GM12878 (cell line): Measurements from ENCODE around the gene CHRNA9. TPM values are rescaled to one million over a fixed set of nuclear protein-coding genes. Genes with fewer than 3 reads are reported as not detected.

Experiments used
- ATAC-seq: fragments of 200-7000 bp; cut with Tn5 transposase; 3 replicates; pipeline ENCODE4 v1.9.1; 2020; ENCODE audit warnings: mild to moderate bottlenecking, moderate library complexity
- BruUV-seq: library from RNA; stranded (reverse); fragments of 400-500 nt; replicated peaks from 2 replicates; lab custom pipeline; 2021; lab: Mats Ljungman, UMichigan
- CTCF ChIA-PET: fragments of 300-600 bp; sonication (Branson Sonifier 250); formaldehyde crosslinking; extraction: SDS; loops from one replicate; lab custom pipeline; 2021; ENCODE audit warnings: inconsistent platforms; lab: Yijun Ruan, JAX
- POLR2A ChIA-PET: fragments of 350-600 bp; formaldehyde crosslinking; extraction: SDS; loops from one replicate; lab custom pipeline; 2021; ENCODE audit warnings: inconsistent platforms; lab: Charles Lee
- RAD21 ChIA-PET: fragments of 300-600 bp; sonication (Branson Sonifier 250); formaldehyde crosslinking; loops from one replicate; lab custom pipeline; 2023; ENCODE audit warnings: antibody characterized with exemption; ENCODE audit not compliant: unreplicated experiment; lab: Charles Lee
- SMC1A ChIA-PET: fragments of 300-600 bp; sonication (Branson Sonifier 250); formaldehyde crosslinking; loops from one replicate; lab custom pipeline; 2023; ENCODE audit not compliant: unreplicated experiment, uncharacterized antibody; lab: Charles Lee
- DNase-seq: peaks from one replicate; pipeline ENCODE4 v3.0.0-alpha.2; 2011; ENCODE audit warnings: low read depth, low spot score
- FAIRE-seq: peaks from 3 replicates; lab custom pipeline; 2011; peaks lifted over from hg19 to GRCh38; lab: Jason Lieb, UNC
- H2AFZ ChIP-seq: 2 replicates; pipeline ENCODE4 v1.6.0; 2011; ENCODE audit warnings: low read depth, low read length, control low read depth; ENCODE audit not compliant: control insufficient read depth
- H3K27ac ChIP-seq: 2 replicates; pipeline ENCODE4 v1.5.1; 2011; ENCODE audit warnings: control low read depth; ENCODE audit not compliant: control insufficient read depth, insufficient read depth
- H3K27me3 ChIP-seq, 2 experiments: replicated peaks in 1 of 2; 2 replicates each; pipeline versions ENCODE4 v1.6.0 to v1.6.1; 2011; ENCODE audit warnings: low read length in 1 of 2; ENCODE audit not compliant: control insufficient read depth in 2 of 2, insufficient read depth in 2 of 2
- H3K36me3 ChIP-seq, 2 experiments: 2 replicates each; pipeline ENCODE4 v1.5.1; 2011; ENCODE audit warnings: low read length in 1 of 2; ENCODE audit not compliant: control insufficient read depth in 2 of 2, insufficient read depth in 2 of 2
- H3K4me1 ChIP-seq: 2 replicates; pipeline ENCODE4 v1.6.1; 2011; ENCODE audit warnings: mild to moderate bottlenecking, low read length, moderate library complexity, mixed read lengths; ENCODE audit not compliant: control insufficient read depth, insufficient read depth
- H3K4me2 ChIP-seq: 2 replicates; pipeline ENCODE4 v1.6.0; 2011; ENCODE audit warnings: control low read depth; ENCODE audit not compliant: control insufficient read depth, insufficient read depth
- H3K4me3 ChIP-seq: fragments of 200-600 bp; sonication (generic); 2 replicates; pipeline ENCODE4 v1.5.1; 2016
- H3K79me2 ChIP-seq: 2 replicates; pipeline ENCODE4 v1.6.0; 2011; ENCODE audit warnings: low read length; ENCODE audit not compliant: control insufficient read depth, insufficient read depth
- H3K9ac ChIP-seq: 2 replicates; pipeline ENCODE4 v1.8.0; 2011; ENCODE audit warnings: low read length, control low read depth, mixed read lengths; ENCODE audit not compliant: control insufficient read depth, insufficient read depth
- H3K9me3 ChIP-seq: replicated peaks from 3 replicates; pipeline ENCODE4 v1.5.1; 2011; ENCODE audit warnings: mild to moderate bottlenecking, low read length; ENCODE audit not compliant: control insufficient read depth, insufficient read depth
- H4K20me1 ChIP-seq: 2 replicates; pipeline ENCODE4 v1.6.0; 2011; ENCODE audit not compliant: control insufficient read depth, insufficient read depth
- BCL11A ChIP-seq: IDR thresholded peaks from 2 replicates; pipeline ENCODE4 v1.6.1; 2011; ENCODE audit warnings: low read depth, low read length
- BMI1 ChIP-seq: fragments of 450-650 bp; IDR thresholded peaks from 2 replicates; pipeline ENCODE4 v1.6.1; 2016; ENCODE audit warnings: mild to moderate bottlenecking, moderate library complexity, borderline replicate concordance
- DPF2 ChIP-seq: fragments of 450-650 bp; IDR thresholded peaks from 2 replicates; pipeline ENCODE4 v1.6.1; 2017; ENCODE audit warnings: mild to moderate bottlenecking
- EGR1 ChIP-seq, 2 experiments: IDR thresholded peaks; 1 replicate in 1 of 2; 2 replicates in 1 of 2; pipeline ENCODE4 v1.6.1; 2011 to 2012; ENCODE audit warnings: low read depth in 2 of 2, low read length in 2 of 2, borderline replicate concordance in 1 of 2, mild to moderate bottlenecking in 1 of 2, moderate library complexity in 1 of 2
- HDAC6 ChIP-seq: fragments of 200-600 bp; sonication (generic); IDR thresholded peaks from one replicate; pipeline ENCODE4 v1.8.0; 2017; ENCODE audit warnings: antibody characterized with exemption; ENCODE audit not compliant: unreplicated experiment
- IRF4 ChIP-seq: IDR thresholded peaks from 2 replicates; pipeline ENCODE4 v1.6.1; 2011; ENCODE audit warnings: low read depth, low read length
- KAT2A ChIP-seq: conservative IDR thresholded peaks from 2 replicates; pipeline ENCODE4 v1.6.1; 2011; ENCODE audit warnings: low read depth, low read length; ENCODE audit not compliant: control insufficient read depth
- MTA2 ChIP-seq: fragments of 450-650 bp; IDR thresholded peaks from 2 replicates; pipeline ENCODE4 v1.6.1; 2016; ENCODE audit warnings: low read depth, mild to moderate bottlenecking, moderate library complexity
- NBN ChIP-seq: fragments of 450-650 bp; IDR thresholded peaks from 2 replicates; pipeline ENCODE4 v1.6.1; 2016
- PAX5 ChIP-seq: IDR thresholded peaks from 2 replicates; pipeline ENCODE4 v1.6.1; 2011; ENCODE audit warnings: low read depth, low read length, borderline replicate concordance
- TARDBP ChIP-seq: IDR thresholded peaks from 2 replicates; pipeline ENCODE4 v1.6.1; 2016; ENCODE audit warnings: borderline replicate concordance
- YY1 ChIP-seq: IDR thresholded peaks from 2 replicates; pipeline ENCODE4 v1.6.1; 2011; ENCODE audit warnings: low read depth, mild to moderate bottlenecking, low read length
- WGBS: methylation state at CpG from one replicate; pipeline ENCODE4 v1.1.6; 2016; ENCODE audit warnings: low lambda C conversion rate; ENCODE audit not compliant: insufficient replicate concordance, insufficient coverage; ENCODE audit errors: missing lambda C conversion rate; 5-methylcytosine and 5-hydroxymethylcytosine counted together
- in situ Hi-C: fragments of 300-500 bp; cut with MboI; formaldehyde crosslinking; loops from 9 replicates; pipeline ENCODE4 v1.14.3; 2018; ENCODE audit warnings: mixed read lengths
- intact Hi-C: fragments of 100-400 bp; cut with micrococcal nuclease; formaldehyde crosslinking; loops from one replicate; pipeline ENCODE4 v1.14.2; 2022; ENCODE audit not compliant: unreplicated experiment
- polyA plus RNA-seq, 11 experiments: library from polyadenylated mRNA; depleted of rRNA in 4 of 11; unstranded in 6 of 11; stranded (reverse) in 5 of 11; fragments of >200 nt; fragmentation: Nextera tagmentation in 4 of 11; fragmentation: Illumina TruSeq in 1 of 11; extraction: Ambion mirVana in 4 of 11; extraction: Trizol in 1 of 11; gene quantifications; 1 replicate in 1 of 11; 2 replicates in 10 of 11; pipeline versions ENCODE4 v1.2.1 to v1.2.3, GENCODE V29; 2011 to 2016; ENCODE audit warnings: inconsistent platforms in 2 of 11, missing spikeins in 2 of 11, low read depth in 1 of 11
- total RNA-seq, 4 experiments: library from RNA; depleted of rRNA in 3 of 4; stranded (reverse); fragments of >200 nt in 3 of 4; fragmentation: Illumina TruSeq in 1 of 4; extraction: Trizol in 1 of 4; gene quantifications; 2 replicates each; pipeline versions ENCODE4 v1.2.1 to v1.2.3, GENCODE V29; 2013 to 2021
- TF ChIP-seq, protein P1 (sequence below): fragments of 450-650 bp; IDR thresholded peaks from 2 replicates; pipeline ENCODE4 v1.6.1; 2017; ENCODE audit warnings: mild to moderate bottlenecking, low read depth, inconsistent platforms; ENCODE audit not compliant: poor library complexity, severe bottlenecking
- TF ChIP-seq, protein P2 (sequence below): fragments of 450-650 bp; IDR thresholded peaks from 2 replicates; pipeline ENCODE4 v1.6.1; 2017; ENCODE audit warnings: mild to moderate bottlenecking, moderate library complexity
- TF ChIP-seq, protein P3 (sequence below): IDR thresholded peaks from 2 replicates; pipeline ENCODE4 v1.6.1; 2012; ENCODE audit warnings: low read depth, low read length, improper control_type of control experiment
- TF ChIP-seq, protein P4 (sequence below): fragments of 450-650 bp; IDR thresholded peaks from 2 replicates; pipeline ENCODE4 v1.6.1; 2017; ENCODE audit warnings: borderline replicate concordance

The CHRNA9 gene
- total and polyA plus RNA-seq, 10 of the 15 experiments (the other 5 are each of a cell fraction or from before 2014, with no cell fraction given), result 0.05 to 0.09 (median 0.08) TPM; not detected in 7

DNA sequence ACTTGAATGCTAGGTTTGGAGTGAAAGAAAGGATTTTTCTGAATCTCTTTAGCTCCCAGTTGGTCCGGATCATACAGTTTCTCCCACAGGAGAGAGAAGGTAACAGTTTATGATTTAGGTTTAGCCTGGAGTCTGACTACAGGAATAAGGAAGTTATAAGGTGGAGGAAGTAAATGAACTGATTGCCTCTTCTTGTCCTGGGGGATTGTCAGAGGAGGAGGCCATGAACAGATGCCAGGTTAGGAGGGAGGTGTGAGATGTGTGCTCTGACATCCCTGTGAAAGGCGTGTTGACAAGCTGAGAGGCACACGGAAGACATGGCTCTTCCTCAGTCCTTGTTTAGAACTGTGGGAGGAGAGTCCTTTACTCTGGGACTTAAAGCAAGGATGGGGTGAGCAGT, 64.4 kb downstream of the CHRNA9 start:
- DNase-seq, result no peak
- intact Hi-C loops, result no loop called here
- in situ Hi-C loops, result no loop called here
- no peak for FAIRE-seq
- SMC1A ChIA-PET, result interaction anchor here (0.6 to 0.7 kb wide), 3 partner anchors 15 to 495 kb away, joined by 3 read pairs; no protein-coding TSS in a partner anchor
- POLR2A ChIA-PET, result no interaction called here
- Histone ChIP-seq H3K9me3 (no peaks in the 10 kb centered on the region), H3K27me3 (no peaks in the 10 kb centered on the region), H3K79me2 (no peaks in the 10 kb centered on the region), H3K27ac (no peak overlapping the region), H4K20me1 (no peaks in the 10 kb centered on the region), H3K4me1 (no peaks in the 10 kb centered on the region), H2AFZ (no peak overlapping the region), H3K36me3 (no peaks in the 10 kb centered on the region), H3K4me3 (no peak overlapping the region), H3K9ac (no peak overlapping the region), H3K4me2 (no peak overlapping the region)
- 93% methylated on average over 3 of the region's 3 CpGs for WGBS
- no TSS peak for BruUV-seq
- CTCF ChIA-PET, result interaction anchor here (0.6 to 0.8 kb wide), 3 partner anchors 10 to 872 kb away, joined by 3 read pairs; partner anchors contain the start of gene UGDH
- RAD21 ChIA-PET, result no interaction called here
- no peak for ATAC-seq
- TF ChIP-seq, protein P1, sequence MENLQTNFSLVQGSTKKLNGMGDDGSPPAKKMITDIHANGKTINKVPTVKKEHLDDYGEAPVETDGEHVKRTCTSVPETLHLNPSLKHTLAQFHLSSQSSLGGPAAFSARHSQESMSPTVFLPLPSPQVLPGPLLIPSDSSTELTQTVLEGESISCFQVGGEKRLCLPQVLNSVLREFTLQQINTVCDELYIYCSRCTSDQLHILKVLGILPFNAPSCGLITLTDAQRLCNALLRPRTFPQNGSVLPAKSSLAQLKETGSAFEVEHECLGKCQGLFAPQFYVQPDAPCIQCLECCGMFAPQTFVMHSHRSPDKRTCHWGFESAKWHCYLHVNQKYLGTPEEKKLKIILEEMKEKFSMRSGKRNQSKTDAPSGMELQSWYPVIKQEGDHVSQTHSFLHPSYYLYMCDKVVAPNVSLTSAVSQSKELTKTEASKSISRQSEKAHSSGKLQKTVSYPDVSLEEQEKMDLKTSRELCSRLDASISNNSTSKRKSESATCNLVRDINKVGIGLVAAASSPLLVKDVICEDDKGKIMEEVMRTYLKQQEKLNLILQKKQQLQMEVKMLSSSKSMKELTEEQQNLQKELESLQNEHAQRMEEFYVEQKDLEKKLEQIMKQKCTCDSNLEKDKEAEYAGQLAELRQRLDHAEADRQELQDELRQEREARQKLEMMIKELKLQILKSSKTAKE, result no peak
- no peak for TF ChIP-seq HDAC6
- no peak for TF ChIP-seq YY1
- no peak for TF ChIP-seq IRF4
- no peak for TF ChIP-seq MTA2
- TF ChIP-seq, protein P2, sequence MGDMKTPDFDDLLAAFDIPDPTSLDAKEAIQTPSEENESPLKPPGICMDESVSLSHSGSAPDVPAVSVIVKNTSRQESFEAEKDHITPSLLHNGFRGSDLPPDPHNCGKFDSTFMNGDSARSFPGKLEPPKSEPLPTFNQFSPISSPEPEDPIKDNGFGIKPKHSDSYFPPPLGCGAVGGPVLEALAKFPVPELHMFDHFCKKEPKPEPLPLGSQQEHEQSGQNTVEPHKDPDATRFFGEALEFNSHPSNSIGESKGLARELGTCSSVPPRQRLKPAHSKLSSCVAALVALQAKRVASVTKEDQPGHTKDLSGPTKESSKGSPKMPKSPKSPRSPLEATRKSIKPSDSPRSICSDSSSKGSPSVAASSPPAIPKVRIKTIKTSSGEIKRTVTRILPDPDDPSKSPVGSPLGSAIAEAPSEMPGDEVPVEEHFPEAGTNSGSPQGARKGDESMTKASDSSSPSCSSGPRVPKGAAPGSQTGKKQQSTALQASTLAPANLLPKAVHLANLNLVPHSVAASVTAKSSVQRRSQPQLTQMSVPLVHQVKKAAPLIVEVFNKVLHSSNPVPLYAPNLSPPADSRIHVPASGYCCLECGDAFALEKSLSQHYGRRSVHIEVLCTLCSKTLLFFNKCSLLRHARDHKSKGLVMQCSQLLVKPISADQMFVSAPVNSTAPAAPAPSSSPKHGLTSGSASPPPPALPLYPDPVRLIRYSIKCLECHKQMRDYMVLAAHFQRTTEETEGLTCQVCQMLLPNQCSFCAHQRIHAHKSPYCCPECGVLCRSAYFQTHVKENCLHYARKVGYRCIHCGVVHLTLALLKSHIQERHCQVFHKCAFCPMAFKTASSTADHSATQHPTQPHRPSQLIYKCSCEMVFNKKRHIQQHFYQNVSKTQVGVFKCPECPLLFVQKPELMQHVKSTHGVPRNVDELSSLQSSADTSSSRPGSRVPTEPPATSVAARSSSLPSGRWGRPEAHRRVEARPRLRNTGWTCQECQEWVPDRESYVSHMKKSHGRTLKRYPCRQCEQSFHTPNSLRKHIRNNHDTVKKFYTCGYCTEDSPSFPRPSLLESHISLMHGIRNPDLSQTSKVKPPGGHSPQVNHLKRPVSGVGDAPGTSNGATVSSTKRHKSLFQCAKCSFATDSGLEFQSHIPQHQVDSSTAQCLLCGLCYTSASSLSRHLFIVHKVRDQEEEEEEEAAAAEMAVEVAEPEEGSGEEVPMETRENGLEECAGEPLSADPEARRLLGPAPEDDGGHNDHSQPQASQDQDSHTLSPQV, result no peak
- no peak for TF ChIP-seq EGR1 (IDR thresholded peaks at IDR 0.05; ENCODE audit: borderline replicate concordance in 1 of 2, low read depth in 2 of 2, low read length in 2 of 2)
- no peak for TF ChIP-seq PAX5
- TF ChIP-seq, protein P3, sequence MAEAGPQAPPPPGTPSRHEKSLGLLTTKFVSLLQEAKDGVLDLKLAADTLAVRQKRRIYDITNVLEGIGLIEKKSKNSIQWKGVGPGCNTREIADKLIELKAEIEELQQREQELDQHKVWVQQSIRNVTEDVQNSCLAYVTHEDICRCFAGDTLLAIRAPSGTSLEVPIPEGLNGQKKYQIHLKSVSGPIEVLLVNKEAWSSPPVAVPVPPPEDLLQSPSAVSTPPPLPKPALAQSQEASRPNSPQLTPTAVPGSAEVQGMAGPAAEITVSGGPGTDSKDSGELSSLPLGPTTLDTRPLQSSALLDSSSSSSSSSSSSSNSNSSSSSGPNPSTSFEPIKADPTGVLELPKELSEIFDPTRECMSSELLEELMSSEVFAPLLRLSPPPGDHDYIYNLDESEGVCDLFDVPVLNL, result no peak
- TF ChIP-seq BCL11A, result no peak
- TF ChIP-seq, protein P4, sequence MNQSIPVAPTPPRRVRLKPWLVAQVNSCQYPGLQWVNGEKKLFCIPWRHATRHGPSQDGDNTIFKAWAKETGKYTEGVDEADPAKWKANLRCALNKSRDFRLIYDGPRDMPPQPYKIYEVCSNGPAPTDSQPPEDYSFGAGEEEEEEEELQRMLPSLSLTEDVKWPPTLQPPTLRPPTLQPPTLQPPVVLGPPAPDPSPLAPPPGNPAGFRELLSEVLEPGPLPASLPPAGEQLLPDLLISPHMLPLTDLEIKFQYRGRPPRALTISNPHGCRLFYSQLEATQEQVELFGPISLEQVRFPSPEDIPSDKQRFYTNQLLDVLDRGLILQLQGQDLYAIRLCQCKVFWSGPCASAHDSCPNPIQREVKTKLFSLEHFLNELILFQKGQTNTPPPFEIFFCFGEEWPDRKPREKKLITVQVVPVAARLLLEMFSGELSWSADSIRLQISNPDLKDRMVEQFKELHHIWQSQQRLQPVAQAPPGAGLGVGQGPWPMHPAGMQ, result no peak
- TF ChIP-seq BMI1, result no peak
- TF ChIP-seq TARDBP, result no peak
- no peak for TF ChIP-seq DPF2
- no peak for TF ChIP-seq NBN
- TF ChIP-seq KAT2A, result no peak
